GM18909 (cell line): Measurements from ENCODE around the gene CEBPZOS.

Experiments
- ATAC-seq: cut with Tn5 transposase; IDR thresholded peaks from one replicate; pipeline ENCODE4 v1.9.1; 2021; ENCODE audit warnings: mild to moderate bottlenecking; ENCODE audit not compliant: unreplicated experiment, poor library complexity

The CEBPZOS gene

GRCh38 chr2:37231241-37232130 is 35.2 kb downstream of the CEBPZOS start, which contains the start of the genes CEBPZ and NDUFAF7:
Gene CEBPZ (minus strand): TSS chr2:37231596. CDS start chr2:37231567, 29 bp downstream.
Gene NDUFAF7 (plus strand): TSS chr2:37231658. CDS start chr2:37231706, 48 bp downstream.
- peak; percentile 96 for ATAC-seq

GRCh38 chr2:37232131-37232933 is 36.0 kb downstream of the CEBPZOS start:
- ATAC-seq: no peak

GRCh38 chr2:37243435-37243834 is 47.1 kb downstream of the CEBPZOS start:
- no peak for ATAC-seq

- peak; percentile 92 for ATAC-seq
These were observed 47.7 kb downstream of the CEBPZOS start for GRCh38 chr2:37244017-37244416.

- ATAC-seq: no peak
These were observed 48.5 kb downstream of the CEBPZOS start for GRCh38 chr2:37244755-37245154.

GRCh38 chr2:37246205-37246604 is 49.9 kb downstream of the CEBPZOS start:
- ATAC-seq: no peak

- ATAC-seq: no peak
These were observed 54.8 kb downstream of the CEBPZOS start for GRCh38 chr2:37250869-37251740.
